ENCODE data around the gene RAD23A.

DNA sequence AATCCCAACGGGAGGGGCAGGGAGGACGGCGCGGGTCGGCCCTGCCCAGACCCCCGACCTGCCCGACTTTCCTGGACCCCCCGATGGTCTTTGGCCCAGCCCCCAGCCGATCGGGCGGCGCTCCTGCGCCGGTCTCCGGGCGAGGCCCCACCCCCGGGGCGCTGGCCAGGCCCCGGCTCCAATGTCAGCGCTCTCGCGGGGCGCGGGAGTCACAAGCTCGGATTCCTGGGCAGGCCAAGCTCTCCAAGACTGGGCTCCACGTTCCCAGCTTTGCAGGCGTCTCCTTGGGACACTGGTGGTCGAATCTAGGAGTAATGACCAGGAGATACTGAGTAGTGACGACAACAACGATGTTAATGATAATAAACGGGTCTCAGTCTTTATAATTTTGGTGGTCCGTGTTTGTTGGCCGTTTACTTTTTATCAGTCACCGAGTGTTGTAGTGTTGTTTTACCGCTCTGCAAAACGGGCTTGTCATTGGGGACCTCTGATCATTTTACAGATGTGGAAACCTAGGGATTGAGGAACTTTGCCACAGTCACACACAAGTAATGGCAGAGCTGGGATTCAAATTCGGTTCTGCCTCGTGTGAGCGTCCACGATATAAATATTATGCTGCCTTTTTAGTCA is 545 bp downstream of the RAD23A start:
- no peak for TF ChIP-seq POLR2AphosphoS5 (IDR thresholded peaks at IDR 0.05)
- TF ChIP-seq, protein P1, sequence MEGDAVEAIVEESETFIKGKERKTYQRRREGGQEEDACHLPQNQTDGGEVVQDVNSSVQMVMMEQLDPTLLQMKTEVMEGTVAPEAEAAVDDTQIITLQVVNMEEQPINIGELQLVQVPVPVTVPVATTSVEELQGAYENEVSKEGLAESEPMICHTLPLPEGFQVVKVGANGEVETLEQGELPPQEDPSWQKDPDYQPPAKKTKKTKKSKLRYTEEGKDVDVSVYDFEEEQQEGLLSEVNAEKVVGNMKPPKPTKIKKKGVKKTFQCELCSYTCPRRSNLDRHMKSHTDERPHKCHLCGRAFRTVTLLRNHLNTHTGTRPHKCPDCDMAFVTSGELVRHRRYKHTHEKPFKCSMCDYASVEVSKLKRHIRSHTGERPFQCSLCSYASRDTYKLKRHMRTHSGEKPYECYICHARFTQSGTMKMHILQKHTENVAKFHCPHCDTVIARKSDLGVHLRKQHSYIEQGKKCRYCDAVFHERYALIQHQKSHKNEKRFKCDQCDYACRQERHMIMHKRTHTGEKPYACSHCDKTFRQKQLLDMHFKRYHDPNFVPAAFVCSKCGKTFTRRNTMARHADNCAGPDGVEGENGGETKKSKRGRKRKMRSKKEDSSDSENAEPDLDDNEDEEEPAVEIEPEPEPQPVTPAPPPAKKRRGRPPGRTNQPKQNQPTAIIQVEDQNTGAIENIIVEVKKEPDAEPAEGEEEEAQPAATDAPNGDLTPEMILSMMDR (IDR thresholded peaks at IDR 0.05) = no peak

Measured in prostate gland (tissue), 2 donors.